NCI-H774 (cell line): ENCODE results near the gene WNT5A.

Experiments used
- DNase-seq: peaks from one replicate; lab custom pipeline; 2025; lab: John Stamatoyannopoulos, UW

Gene WNT5A

DNA sequence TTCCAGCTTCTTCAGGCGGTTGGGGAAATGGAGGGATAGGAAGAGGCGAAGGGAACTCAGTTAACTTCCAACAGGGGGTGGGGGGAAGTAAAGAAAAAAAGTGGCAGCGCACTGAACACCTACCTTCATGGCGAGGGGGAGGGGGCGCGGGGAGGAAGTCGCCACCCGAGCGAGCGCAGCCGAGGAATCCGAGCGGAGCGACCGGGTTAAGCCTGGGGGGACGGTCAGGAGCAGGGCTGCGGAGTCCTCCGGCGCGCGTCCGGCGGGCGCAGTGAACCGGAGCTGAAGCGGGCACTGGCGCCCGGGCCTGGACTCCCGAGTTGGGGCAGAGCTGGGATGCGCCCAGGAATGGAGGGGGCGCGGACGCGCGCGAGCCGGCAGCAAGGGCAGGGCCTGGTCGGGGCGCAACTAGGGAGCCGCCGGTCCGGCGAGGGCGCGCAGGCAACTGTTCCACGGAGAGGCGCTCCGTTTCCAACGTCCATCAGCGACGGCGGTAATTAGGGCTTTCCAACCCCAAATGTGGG is at the start of gene WNT5A:
Gene WNT5A, minus strand, starts transcription at position 450 of the 524 bp plus-strand sequence. Its CDS starts 321 bp downstream, at position 129.
- DNase-seq, result peak; percentile 7

DNA sequence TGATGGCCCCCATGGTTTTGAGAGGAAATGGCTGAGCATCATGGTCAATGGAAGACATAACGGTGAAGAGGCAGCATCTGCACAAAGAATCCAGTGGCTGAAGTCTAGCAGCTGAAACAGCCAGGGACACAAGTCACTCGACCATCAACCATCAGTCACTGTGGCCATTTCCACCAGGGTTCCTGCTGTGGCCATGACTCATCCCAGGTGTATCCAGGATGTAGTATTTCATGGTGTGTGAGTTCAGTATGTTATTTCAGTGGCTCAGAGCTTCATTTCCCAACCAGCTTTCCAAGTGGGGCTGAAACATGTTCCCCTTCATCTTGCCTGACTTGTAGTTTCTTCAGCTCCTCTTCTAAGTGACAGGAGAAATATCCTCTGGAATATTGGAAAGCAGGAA is 47.8 kb upstream of the WNT5A start:
- DNase-seq, result no peak

- DNase-seq, result no peak
Measured at GRCh38 chr3:55532806-55533205, 45.7 kb upstream of the WNT5A start.

GRCh38 chr3:55531321-55531720 is 44.2 kb upstream of the WNT5A start:
- DNase-seq, result no peak

- DNase-seq, result no peak
Measured at GRCh38 chr3:55527361-55527760, 40.3 kb upstream of the WNT5A start.

- DNase-seq, result peak; percentile 4
Measured at GRCh38 chr3:55526332-55527030, 39.4 kb upstream of the WNT5A start.

DNA sequence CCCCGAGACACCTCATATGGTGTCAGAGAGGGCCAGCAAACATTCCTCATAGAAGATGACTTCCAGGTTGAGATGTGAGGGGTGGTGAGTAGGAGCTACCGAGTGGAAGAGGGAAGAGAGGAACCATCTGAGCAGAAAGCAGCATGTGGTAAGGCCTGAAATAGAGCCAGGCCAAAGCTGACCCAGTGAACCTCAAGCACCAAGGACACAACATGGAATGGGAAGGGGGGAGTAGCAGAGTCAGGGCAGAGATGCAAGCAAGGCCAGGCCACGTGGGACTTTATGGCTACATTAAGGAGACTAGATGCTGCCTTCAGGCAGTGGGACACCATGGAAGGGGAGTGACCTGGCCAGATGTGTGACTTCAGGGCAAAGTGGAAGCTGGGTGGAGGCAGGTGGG is 38.3 kb upstream of the WNT5A start:
- DNase-seq, result no peak

DNA sequence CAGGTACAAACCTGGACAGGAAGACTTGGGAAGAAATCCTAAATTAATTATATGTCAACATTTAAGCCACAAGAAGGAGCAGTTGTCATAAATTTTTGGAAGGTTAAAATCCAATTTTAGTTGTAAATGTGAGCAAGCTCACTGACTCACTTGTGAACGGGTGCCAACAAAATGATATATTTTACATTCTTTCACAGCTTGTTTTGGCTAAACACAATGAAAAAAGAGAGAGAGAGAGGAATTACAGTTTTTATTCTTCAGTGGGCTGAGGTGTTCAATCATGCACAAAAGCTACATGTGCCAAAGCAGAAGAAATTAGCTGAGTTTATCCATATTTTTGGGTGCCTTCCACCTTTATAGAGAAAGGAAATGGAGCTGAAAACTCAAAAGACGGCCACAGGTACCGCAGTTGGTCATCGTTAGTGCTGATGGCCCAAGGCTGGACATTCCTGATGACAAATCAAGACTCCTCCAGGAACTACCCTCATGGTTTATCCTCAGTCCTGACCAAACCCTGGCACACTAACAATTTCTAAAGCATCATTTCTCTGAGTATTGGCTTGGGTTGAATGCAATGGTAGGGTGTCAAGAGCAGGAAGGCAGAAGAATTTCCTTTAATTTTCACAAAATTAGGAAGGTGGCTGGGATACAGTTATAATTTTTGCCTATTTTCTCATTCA is 37.6 kb upstream of the WNT5A start:
- no peak for DNase-seq

DNA sequence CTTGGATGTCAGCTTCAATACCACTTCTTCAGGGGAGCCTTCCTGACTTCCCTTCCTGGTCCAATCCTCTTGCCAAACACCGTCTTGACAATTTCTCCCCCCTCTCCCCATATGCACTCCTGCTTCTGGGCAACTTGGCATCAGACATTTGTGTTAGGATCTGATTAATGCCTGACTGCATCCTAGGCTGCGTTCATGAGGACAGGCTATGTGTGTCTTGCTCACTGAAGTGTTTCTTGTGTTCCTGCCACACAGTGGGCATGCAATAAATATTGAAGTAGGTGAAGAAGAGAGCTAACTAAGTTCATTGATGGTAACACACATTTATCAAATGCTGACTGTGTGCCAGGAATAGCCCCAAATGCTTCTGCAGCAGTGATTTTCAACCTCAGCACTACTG is 36.4 kb upstream of the WNT5A start:
- no peak for DNase-seq

GRCh38 chr3:55521738-55522421 is 34.8 kb upstream of the WNT5A start:
- DNase-seq, result no peak

DNA sequence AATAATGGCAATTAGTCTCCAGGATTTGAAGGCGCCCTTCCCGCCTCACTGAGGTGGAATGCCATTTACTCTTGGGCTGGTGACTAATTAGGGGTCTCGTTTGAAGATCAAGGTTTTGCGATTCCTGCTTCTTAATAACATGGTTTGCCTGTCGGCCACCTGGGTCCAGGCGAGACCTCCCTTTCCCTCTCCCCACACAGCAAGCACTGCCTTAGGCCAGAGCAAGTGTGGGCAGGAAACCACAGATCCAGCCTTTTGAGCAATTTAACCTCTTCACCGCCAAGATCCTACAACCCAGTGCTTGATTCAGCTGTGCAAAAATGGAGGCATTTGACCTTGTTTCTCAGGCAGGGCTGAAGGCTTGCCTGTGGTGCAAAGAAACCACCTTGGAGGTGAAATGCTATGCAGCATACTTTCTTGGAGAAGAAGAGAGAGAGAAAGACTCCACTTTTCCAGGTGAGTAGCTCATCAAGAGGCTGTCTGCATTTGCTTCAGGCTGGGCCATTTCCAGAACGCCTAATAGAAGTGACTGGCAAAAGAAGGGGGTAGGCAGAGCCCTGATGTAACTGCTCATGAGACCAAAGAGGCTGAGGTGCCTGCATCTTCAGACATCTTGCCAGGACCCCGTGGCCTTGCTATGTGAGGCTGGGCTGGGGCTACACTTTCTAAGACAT is 34.1 kb upstream of the WNT5A start:
- DNase-seq, result no peak

DNA sequence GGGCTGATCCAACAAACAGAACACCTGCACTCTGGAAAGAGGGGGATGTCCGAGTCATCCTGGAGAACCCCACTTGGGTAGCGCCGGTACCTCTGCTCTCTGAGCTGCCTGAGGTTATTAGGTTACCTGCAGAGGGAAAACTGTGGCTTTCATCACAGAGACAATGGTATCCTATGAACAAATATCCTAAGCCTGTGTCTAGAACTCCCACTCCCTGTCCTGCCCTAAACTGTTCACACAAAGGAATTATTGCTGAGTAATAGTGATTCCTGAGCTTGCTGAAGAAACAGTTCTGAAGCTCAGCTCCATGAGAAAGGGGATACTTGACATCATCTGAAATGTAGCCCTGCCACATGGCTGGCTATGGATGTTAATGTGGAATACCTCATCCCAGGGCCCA is 31.9 kb upstream of the WNT5A start:
- DNase-seq, result no peak

- no peak for DNase-seq
Measured at GRCh38 chr3:55518451-55518850, 31.3 kb upstream of the WNT5A start.

DNA sequence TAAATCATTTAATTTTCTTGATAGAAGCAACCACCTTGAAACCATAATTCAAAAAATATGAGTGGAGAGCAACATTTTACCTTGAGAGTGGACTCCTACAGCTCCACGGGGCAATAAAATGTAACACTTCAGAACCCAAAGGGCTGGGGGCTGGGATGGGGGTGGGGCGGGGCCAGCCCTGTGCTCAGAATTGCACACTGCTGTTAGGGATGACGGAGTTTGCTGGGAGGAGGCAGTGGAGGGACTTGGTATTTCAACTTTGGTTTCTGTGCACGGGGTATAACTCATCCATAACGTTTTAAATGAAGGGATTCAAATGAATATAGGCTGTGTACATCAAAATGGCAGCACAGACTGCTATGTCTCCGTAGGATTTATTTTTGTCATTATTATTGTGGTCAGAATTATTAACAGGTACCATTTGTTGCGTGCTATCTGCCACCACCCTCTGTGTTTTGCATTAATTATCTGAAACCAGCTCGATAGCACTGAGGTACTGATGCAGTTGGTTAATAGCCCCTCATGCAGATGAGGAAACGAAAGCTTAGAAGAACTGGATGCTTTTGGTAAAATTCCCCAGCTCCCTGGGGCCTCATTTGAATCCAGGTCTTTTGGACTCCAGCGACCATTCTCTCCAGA is 29.4 kb upstream of the WNT5A start:
- DNase-seq, result no peak

- no peak for DNase-seq
Measured at GRCh38 chr3:55515550-55516246, 28.6 kb upstream of the WNT5A start.

GRCh38 chr3:55514962-55515361 is 27.9 kb upstream of the WNT5A start:
- DNase-seq, result no peak

GRCh38 chr3:55512571-55513343 is 25.7 kb upstream of the WNT5A start:
- DNase-seq, result no peak

- no peak for DNase-seq
Measured at GRCh38 chr3:55511895-55512570, 24.9 kb upstream of the WNT5A start.

DNA sequence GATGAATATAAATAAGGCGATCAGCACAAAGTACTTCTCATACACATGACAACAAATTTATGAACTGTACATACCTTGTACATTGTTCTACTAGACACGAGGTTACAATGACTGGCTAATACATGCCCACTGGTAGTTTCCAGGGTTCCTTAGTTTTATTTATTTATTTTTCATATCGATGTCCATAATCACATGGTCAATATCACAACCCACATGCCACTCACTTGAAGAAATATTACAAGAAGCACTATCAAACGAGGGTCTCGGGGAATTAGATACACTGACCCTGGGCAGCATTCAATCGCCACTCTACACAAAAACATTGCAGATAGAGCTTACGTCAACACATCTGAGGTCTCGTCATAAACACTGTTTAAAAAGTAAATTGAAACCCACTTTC is 21.2 kb upstream of the WNT5A start:
- DNase-seq, result no peak

- DNase-seq, result no peak
Measured at GRCh38 chr3:55507808-55508207, 20.7 kb upstream of the WNT5A start.
